Panc1 (cell line): ENCODE measurements around the gene RANGRF. TPM values are rescaled to one million over a fixed set of nuclear protein-coding genes. Genes with fewer than 3 reads are reported as not detected.

Experiments
- ATAC-seq: fragments of 200-7000 bp; cut with Tn5 transposase; 2 replicates; pipeline ENCODE4 v1.9.1; 2020; ENCODE audit warnings: mild to moderate bottlenecking, moderate library complexity
- BruUV-seq: library from RNA; stranded (reverse); fragments of 400-500 nt; replicated peaks from 2 replicates; lab custom pipeline; 2021; lab: Mats Ljungman, UMichigan
- CTCF ChIA-PET: fragments of 300-600 bp; sonication (Branson Sonifier 250); formaldehyde crosslinking; loops from one replicate; lab custom pipeline; 2022; ENCODE audit warnings: antibody characterized with exemption; lab: Charles Lee
- POLR2A ChIA-PET: fragments of 300-600 bp; sonication (Branson Sonifier 250); formaldehyde crosslinking; loops from one replicate; lab custom pipeline; 2022; ENCODE audit warnings: antibody characterized with exemption; lab: Charles Lee
- DNase-seq: peaks from one replicate; pipeline ENCODE4 v3.0.0-alpha.2; 2010; ENCODE audit warnings: low read depth, low spot score
- H3K27ac ChIP-seq: 2 replicates; pipeline ENCODE4 v1.5.1; 2011; ENCODE audit warnings: mild to moderate bottlenecking, low read length, inconsistent platforms
- H3K27me3 ChIP-seq: fragments of 200-500 bp; sonication (Bioruptor generic); 2 replicates; pipeline ENCODE4 v1.6.0; 2014; ENCODE audit warnings: low read length, inconsistent platforms; ENCODE audit not compliant: control insufficient read depth, insufficient read depth
- H3K36me3 ChIP-seq: fragments of 200-500 bp; sonication (Bioruptor generic); 2 replicates; pipeline ENCODE4 v1.5.1; 2014; ENCODE audit warnings: inconsistent platforms, mild to moderate bottlenecking, low read length, moderate library complexity; ENCODE audit not compliant: control insufficient read depth, insufficient read depth
- H3K4me1 ChIP-seq: 2 replicates; pipeline ENCODE4 v1.5.1; 2011; ENCODE audit warnings: inconsistent platforms, mild to moderate bottlenecking, low read length, moderate library complexity; ENCODE audit not compliant: control insufficient read depth, insufficient read depth
- H3K4me3 ChIP-seq, 2 experiments: 2 replicates each; pipeline ENCODE4 v1.5.1; 2011 to 2012; ENCODE audit warnings: low read depth in 2 of 2, low read length in 2 of 2, mild to moderate bottlenecking in 2 of 2, inconsistent platforms in 1 of 2, moderate library complexity in 1 of 2
- H3K9me3 ChIP-seq: fragments of 200-500 bp; sonication (Bioruptor generic); 2 replicates; pipeline ENCODE4 v1.5.1; 2014; ENCODE audit warnings: low read depth, mild to moderate bottlenecking, inconsistent platforms, low read length, moderate library complexity; ENCODE audit not compliant: control insufficient read depth, insufficient read depth
- POLR2AphosphoS5 ChIP-seq: IDR thresholded peaks from 2 replicates; pipeline ENCODE4 v1.6.1; 2012; ENCODE audit warnings: mild to moderate bottlenecking, low read depth, low read length, moderate library complexity
- SIN3A ChIP-seq: IDR thresholded peaks from 2 replicates; pipeline ENCODE4 v1.6.1; 2012; ENCODE audit warnings: low read depth, mild to moderate bottlenecking, low read length, moderate library complexity, borderline replicate concordance; ENCODE audit not compliant: insufficient read depth
- TCF7L2 ChIP-seq: IDR thresholded peaks from 2 replicates; pipeline ENCODE4 v1.6.1; 2011; ENCODE audit warnings: mild to moderate bottlenecking, low read depth, low read length, inconsistent platforms
- in situ Hi-C: cut with HindIII; loops from 2 replicates; pipeline ENCODE4 v1.10.0; 2016; ENCODE audit warnings: low sequenced_read_pairs, low pct_unique_long_range_greater_than_20kb
- intact Hi-C: fragments of 100-400 bp; cut with micrococcal nuclease; formaldehyde crosslinking; loops from one replicate; pipeline ENCODE4 v1.10.0; 2022; ENCODE audit not compliant: unreplicated experiment
- total RNA-seq: library from RNA; stranded (reverse); gene quantifications from one replicate; pipeline ENCODE4 v1.2.1, GENCODE V29; 2021; ENCODE audit not compliant: unreplicated experiment
- TF ChIP-seq, protein P1 (sequence below): fragments of 450-650 bp; IDR thresholded peaks from 2 replicates; pipeline ENCODE4 v1.5.1; 2017; ENCODE audit warnings: mild to moderate bottlenecking
- TF ChIP-seq, protein P2 (sequence below), 2 experiments: IDR thresholded peaks; 2 replicates each; pipeline ENCODE4 v1.6.1; 2011 to 2012; ENCODE audit warnings: low read depth in 2 of 2, control low read depth in 1 of 2, low read length in 1 of 2, mild to moderate bottlenecking in 1 of 2, moderate library complexity in 1 of 2; ENCODE audit not compliant: insufficient read depth in 1 of 2

RANGRF gene
- total RNA-seq, 1 experiment from 2014 or later = 16.7 TPM

DNA sequence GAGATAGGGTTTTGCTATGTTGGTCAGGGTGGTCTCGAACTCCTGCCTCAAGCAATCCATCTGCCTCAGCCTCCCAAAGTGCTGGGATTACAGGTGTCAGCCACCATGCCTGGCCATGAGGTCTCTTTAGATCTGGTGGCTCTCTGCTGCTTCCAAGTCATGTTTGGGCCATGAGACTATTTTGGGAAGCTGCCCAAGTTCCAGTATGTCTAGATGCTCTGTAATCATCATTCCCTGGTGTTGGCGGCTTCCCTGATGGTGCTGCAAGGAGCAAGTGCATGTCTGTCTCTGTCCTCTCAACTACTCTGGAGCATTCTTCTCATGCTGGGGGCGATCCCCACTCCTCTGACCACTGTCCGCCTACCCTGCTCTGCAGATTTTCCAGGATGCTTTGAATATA is 44.8 kb downstream of the RANGRF start:
- Histone ChIP-seq H3K4me3 (no peak overlapping the region), H3K27me3 (no peaks in the 10 kb centered on the region; the same call in 1 of the 2 replicates), H3K36me3 (no peaks in the 10 kb centered on the region), H3K27ac (no peak overlapping the region), H3K4me1 (no peaks in the 10 kb centered on the region), H3K9me3 (no peaks in the 10 kb centered on the region)
- BruUV-seq = no TSS peak
- in situ Hi-C loops (no loop called here), intact Hi-C loops (no loop called here)
- no peak for TF ChIP-seq TCF7L2
- TF ChIP-seq, protein P1, sequence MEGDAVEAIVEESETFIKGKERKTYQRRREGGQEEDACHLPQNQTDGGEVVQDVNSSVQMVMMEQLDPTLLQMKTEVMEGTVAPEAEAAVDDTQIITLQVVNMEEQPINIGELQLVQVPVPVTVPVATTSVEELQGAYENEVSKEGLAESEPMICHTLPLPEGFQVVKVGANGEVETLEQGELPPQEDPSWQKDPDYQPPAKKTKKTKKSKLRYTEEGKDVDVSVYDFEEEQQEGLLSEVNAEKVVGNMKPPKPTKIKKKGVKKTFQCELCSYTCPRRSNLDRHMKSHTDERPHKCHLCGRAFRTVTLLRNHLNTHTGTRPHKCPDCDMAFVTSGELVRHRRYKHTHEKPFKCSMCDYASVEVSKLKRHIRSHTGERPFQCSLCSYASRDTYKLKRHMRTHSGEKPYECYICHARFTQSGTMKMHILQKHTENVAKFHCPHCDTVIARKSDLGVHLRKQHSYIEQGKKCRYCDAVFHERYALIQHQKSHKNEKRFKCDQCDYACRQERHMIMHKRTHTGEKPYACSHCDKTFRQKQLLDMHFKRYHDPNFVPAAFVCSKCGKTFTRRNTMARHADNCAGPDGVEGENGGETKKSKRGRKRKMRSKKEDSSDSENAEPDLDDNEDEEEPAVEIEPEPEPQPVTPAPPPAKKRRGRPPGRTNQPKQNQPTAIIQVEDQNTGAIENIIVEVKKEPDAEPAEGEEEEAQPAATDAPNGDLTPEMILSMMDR = no peak
- TF ChIP-seq, protein P2, sequence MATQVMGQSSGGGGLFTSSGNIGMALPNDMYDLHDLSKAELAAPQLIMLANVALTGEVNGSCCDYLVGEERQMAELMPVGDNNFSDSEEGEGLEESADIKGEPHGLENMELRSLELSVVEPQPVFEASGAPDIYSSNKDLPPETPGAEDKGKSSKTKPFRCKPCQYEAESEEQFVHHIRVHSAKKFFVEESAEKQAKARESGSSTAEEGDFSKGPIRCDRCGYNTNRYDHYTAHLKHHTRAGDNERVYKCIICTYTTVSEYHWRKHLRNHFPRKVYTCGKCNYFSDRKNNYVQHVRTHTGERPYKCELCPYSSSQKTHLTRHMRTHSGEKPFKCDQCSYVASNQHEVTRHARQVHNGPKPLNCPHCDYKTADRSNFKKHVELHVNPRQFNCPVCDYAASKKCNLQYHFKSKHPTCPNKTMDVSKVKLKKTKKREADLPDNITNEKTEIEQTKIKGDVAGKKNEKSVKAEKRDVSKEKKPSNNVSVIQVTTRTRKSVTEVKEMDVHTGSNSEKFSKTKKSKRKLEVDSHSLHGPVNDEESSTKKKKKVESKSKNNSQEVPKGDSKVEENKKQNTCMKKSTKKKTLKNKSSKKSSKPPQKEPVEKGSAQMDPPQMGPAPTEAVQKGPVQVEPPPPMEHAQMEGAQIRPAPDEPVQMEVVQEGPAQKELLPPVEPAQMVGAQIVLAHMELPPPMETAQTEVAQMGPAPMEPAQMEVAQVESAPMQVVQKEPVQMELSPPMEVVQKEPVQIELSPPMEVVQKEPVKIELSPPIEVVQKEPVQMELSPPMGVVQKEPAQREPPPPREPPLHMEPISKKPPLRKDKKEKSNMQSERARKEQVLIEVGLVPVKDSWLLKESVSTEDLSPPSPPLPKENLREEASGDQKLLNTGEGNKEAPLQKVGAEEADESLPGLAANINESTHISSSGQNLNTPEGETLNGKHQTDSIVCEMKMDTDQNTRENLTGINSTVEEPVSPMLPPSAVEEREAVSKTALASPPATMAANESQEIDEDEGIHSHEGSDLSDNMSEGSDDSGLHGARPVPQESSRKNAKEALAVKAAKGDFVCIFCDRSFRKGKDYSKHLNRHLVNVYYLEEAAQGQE (IDR thresholded peaks at IDR 0.05; ENCODE audit: insufficient read depth in 1 of 2, low read depth in 2 of 2, low read length in 1 of 2) = no peak
- no peak for TF ChIP-seq SIN3A
- no peak for TF ChIP-seq POLR2AphosphoS5
- ATAC-seq (no peak), DNase-seq (no peak)
- POLR2A ChIA-PET = no interaction called here
- CTCF ChIA-PET = interaction anchor here (0.7 kb wide), 1 partner anchor 12 kb away, joined by 12 read pairs; no protein-coding TSS in a partner anchor

DNA sequence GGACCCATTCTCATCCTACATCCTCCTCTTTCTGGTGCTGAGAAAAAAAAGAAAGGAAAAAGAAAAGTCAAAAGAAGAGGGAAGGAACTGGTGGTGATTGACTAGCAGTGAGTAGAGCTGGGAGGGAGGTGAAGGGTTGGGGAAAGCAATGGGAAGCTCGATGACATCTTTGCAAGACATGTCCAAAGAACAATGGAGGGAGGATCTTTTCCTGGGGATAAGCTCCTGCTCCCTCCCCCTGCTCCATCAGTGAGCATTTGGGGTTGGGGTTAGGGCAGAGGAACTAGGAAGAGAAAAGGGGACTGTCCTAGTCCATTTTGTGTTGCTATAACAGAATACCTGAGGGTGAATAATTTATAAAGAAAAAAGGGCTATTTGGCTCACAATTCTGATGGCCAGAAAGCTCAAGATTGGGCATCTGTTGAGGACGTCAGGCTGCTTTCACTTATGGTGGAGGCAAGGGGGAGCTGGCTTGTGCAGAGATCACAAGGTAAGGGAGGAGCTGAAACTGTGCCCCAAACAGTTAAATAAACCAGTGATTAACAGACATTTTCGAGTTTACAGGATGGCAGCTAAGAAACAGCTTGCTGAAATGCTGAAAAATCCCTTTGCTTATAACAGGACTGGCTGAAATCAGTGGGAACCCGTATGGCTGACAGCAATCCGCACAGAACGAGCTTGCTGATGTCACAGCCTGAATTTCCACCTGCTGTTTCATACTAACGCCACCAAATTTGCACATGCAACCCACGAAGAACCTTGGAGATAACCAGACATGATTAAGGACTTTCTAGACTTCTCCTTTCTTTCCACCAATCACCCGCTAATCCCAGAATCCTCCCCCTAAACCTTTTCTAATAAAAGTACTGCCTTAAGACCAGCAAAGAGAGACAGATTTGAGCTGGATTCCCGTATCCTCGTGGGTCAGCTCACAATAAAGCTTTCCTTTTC is 49.6 kb downstream of the RANGRF start:
- Histone ChIP-seq H3K9me3 (no peaks in the 10 kb centered on the region), H3K4me1 (no peaks in the 10 kb centered on the region), H3K36me3 (no peaks in the 10 kb centered on the region), H3K27me3 (no peaks in the 10 kb centered on the region), H3K27ac (no peak overlapping the region), H3K4me3 (no peak overlapping the region)
- no TSS peak for BruUV-seq
- DNase-seq (no peak), ATAC-seq (no peak)
- intact Hi-C loops (no loop called here), in situ Hi-C loops (no loop called here)
- POLR2A ChIA-PET = interaction anchor here (0.6 kb wide), 2 partner anchors 42 to 748 kb away, joined by 4 to 5 read pairs; no protein-coding TSS in a partner anchor
- CTCF ChIA-PET = no interaction called here
- TF ChIP-seq POLR2AphosphoS5 = no peak
- TF ChIP-seq, protein P2 (IDR thresholded peaks at IDR 0.05; ENCODE audit: insufficient read depth in 1 of 2, low read depth in 2 of 2, low read length in 1 of 2) = no peak
- TF ChIP-seq, protein P1 = no peak
- TF ChIP-seq SIN3A = no peak
- TF ChIP-seq TCF7L2 = no peak
